Measurements from ENCODE around the gene SETD2. TPM values are rescaled to one million over a fixed set of nuclear protein-coding genes. Genes with fewer than 3 reads are reported as not detected.
A peak's percentile ranks its signal among the peaks of the same experiment; 100 is the strongest.

The SETD2 gene
- total and polyA plus RNA-seq, 9 of the 15 experiments (the other 6 are each of a cell fraction or from before 2014, with no cell fraction given), result 8.2 to 44.0 (median 33.6) TPM

DNA sequence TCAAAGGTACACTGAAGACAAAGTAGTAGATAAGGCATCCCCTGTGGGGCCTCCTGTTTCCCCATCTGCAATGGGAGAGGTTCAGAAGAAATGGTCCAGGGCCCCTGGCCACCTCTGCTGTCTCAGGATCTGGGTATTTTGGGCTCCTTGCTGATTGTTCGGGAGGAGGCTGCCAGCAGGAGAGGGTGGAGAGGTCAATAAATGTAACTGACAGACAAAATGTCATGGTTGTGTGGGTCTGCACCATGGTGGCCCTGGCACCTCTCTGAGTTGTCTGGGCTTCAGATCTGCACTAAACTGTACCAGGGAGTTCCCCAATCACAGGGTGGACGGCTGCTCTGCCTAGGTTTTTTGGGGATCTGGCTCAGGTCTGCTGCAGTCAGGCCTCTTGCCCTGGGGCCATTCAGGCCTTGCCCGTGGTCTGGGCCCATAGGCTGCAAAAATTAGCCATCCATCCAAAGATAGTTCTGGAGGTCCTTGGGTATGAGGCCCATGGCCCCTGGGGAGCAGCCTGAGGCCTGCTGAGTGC is 177.1 kb downstream of the SETD2 start (continued):
- TF ChIP-seq, protein P1, sequence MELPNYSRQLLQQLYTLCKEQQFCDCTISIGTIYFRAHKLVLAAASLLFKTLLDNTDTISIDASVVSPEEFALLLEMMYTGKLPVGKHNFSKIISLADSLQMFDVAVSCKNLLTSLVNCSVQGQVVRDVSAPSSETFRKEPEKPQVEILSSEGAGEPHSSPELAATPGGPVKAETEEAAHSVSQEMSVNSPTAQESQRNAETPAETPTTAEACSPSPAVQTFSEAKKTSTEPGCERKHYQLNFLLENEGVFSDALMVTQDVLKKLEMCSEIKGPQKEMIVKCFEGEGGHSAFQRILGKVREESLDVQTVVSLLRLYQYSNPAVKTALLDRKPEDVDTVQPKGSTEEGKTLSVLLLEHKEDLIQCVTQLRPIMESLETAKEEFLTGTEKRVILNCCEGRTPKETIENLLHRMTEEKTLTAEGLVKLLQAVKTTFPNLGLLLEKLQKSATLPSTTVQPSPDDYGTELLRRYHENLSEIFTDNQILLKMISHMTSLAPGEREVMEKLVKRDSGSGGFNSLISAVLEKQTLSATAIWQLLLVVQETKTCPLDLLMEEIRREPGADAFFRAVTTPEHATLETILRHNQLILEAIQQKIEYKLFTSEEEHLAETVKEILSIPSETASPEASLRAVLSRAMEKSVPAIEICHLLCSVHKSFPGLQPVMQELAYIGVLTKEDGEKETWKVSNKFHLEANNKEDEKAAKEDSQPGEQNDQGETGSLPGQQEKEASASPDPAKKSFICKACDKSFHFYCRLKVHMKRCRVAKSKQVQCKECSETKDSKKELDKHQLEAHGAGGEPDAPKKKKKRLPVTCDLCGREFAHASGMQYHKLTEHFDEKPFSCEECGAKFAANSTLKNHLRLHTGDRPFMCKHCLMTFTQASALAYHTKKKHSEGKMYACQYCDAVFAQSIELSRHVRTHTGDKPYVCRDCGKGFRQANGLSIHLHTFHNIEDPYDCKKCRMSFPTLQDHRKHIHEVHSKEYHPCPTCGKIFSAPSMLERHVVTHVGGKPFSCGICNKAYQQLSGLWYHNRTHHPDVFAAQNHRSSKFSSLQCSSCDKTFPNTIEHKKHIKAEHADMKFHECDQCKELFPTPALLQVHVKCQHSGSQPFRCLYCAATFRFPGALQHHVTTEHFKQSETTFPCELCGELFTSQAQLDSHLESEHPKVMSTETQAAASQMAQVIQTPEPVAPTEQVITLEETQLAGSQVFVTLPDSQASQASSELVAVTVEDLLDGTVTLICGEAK (IDR thresholded peaks at IDR 0.05), result 0 out of 2 replicates have a peak, but pooled peaks have one; percentile 15
- TF ChIP-seq, protein P1 (CRISPR knock-in tag; IDR thresholded peaks at IDR 0.05), result no peak
- TF ChIP-seq ZNF780A (CRISPR knock-in tag; IDR thresholded peaks at IDR 0.05) (no peak), MTA2 (IDR thresholded peaks at IDR 0.05; ENCODE audit: low read depth) (no peak), SMARCE1 (IDR thresholded peaks at IDR 0.05) (no peak), KDM1A (IDR thresholded peaks at IDR 0.05) (peak in 1 of 2 experiments; percentile 18; a peak in 1 of 4 replicates)
- TF ChIP-seq, protein P2, sequence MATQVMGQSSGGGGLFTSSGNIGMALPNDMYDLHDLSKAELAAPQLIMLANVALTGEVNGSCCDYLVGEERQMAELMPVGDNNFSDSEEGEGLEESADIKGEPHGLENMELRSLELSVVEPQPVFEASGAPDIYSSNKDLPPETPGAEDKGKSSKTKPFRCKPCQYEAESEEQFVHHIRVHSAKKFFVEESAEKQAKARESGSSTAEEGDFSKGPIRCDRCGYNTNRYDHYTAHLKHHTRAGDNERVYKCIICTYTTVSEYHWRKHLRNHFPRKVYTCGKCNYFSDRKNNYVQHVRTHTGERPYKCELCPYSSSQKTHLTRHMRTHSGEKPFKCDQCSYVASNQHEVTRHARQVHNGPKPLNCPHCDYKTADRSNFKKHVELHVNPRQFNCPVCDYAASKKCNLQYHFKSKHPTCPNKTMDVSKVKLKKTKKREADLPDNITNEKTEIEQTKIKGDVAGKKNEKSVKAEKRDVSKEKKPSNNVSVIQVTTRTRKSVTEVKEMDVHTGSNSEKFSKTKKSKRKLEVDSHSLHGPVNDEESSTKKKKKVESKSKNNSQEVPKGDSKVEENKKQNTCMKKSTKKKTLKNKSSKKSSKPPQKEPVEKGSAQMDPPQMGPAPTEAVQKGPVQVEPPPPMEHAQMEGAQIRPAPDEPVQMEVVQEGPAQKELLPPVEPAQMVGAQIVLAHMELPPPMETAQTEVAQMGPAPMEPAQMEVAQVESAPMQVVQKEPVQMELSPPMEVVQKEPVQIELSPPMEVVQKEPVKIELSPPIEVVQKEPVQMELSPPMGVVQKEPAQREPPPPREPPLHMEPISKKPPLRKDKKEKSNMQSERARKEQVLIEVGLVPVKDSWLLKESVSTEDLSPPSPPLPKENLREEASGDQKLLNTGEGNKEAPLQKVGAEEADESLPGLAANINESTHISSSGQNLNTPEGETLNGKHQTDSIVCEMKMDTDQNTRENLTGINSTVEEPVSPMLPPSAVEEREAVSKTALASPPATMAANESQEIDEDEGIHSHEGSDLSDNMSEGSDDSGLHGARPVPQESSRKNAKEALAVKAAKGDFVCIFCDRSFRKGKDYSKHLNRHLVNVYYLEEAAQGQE (IDR thresholded peaks at IDR 0.05; ENCODE audit: borderline replicate concordance), result no peak
- TF ChIP-seq, protein P2 (CRISPR knock-in tag; IDR thresholded peaks at IDR 0.05; ENCODE audit: low read depth), result no peak
- TF ChIP-seq, protein P3, sequence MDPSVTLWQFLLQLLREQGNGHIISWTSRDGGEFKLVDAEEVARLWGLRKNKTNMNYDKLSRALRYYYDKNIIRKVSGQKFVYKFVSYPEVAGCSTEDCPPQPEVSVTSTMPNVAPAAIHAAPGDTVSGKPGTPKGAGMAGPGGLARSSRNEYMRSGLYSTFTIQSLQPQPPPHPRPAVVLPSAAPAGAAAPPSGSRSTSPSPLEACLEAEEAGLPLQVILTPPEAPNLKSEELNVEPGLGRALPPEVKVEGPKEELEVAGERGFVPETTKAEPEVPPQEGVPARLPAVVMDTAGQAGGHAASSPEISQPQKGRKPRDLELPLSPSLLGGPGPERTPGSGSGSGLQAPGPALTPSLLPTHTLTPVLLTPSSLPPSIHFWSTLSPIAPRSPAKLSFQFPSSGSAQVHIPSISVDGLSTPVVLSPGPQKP (CRISPR knock-in tag; IDR thresholded peaks at IDR 0.05), result no peak
